Body of pancreas (tissue), 4 donors: ENCODE results near the gene SLC22A17. TPM values are rescaled to one million over a fixed set of nuclear protein-coding genes. Genes with fewer than 3 reads are reported as not detected.
A peak's percentile ranks its signal among the peaks of the same experiment; 100 is the strongest.

Experiments used
- ATAC-seq: fragments of 150-250 bp; one replicate; pipeline ENCODE4 v1.9.1; 2016
- DNase-seq, 4 donors: peaks; one replicate each; pipeline ENCODE4 v3.0.0-alpha.2; 2019
- H3K27ac ChIP-seq, 4 donors: fragments of 200-600 bp; sonication (generic); 1 replicate in 3 of 4; 2 replicates in 1 of 4; pipeline versions ENCODE4 v1.5.1 to v1.6.1; 2016 to 2019; ENCODE audit warnings: mild to moderate bottlenecking in 1 of 4, mixed read lengths in 1 of 4, moderate library complexity in 1 of 4
- H3K27me3 ChIP-seq, 2 donors: fragments of 200-600 bp; sonication (generic); one replicate each; pipeline ENCODE4 v1.6.0; 2016; ENCODE audit warnings: mild to moderate bottlenecking in 1 of 2
- H3K36me3 ChIP-seq, 2 donors: fragments of 200-600 bp; sonication (generic); replicated peaks in 1 of 2; 2 replicates each; pipeline ENCODE4 v1.5.1; 2016; ENCODE audit warnings: low read depth in 2 of 2; ENCODE audit not compliant: insufficient read depth in 1 of 2
- H3K4me1 ChIP-seq: fragments of 200-600 bp; sonication (generic); one replicate; pipeline ENCODE4 v1.6.0; 2016
- H3K4me3 ChIP-seq, 2 donors: fragments of 200-600 bp; sonication (generic); 1 replicate in 1 of 2; 2 replicates in 1 of 2; pipeline ENCODE4 v1.5.1; 2016 to 2019
- H3K9me3 ChIP-seq, 3 donors: fragments of 200-600 bp; sonication (generic); 1 replicate in 2 of 3; 2 replicates in 1 of 3; pipeline ENCODE4 v1.5.1; 2016
- POLR2A ChIP-seq, 3 donors: fragments of 450-650 bp; IDR thresholded peaks; one replicate each; pipeline ENCODE4 v1.6.1; 2016; ENCODE audit warnings: antibody characterized with exemption in 3 of 3, mild to moderate bottlenecking in 2 of 3
- WGBS, 2 donors: methylation state at CpG; one replicate each; pipeline ENCODE4 v1.1.5; 2017; 5-methylcytosine and 5-hydroxymethylcytosine counted together
- intact Hi-C: fragments of 100-400 bp; cut with DNase I; formaldehyde crosslinking; loops from one replicate; pipeline ENCODE4 v1.15.1; 2023
- total RNA-seq, 2 donors: library from RNA; depleted of rRNA; stranded (reverse); fragments of >200 nt; gene quantifications; one replicate each; pipeline ENCODE4 v1.1.0, GENCODE V29; 2016
- TF ChIP-seq, protein P1 (sequence below), 7 experiments: fragments of 450-650 bp in 4 of 7; fragments of 200-600 bp in 3 of 7; sonication (generic) in 3 of 7; IDR thresholded peaks; one replicate each; pipeline ENCODE4 v1.5.1; 2016 to 2019; ENCODE audit warnings: antibody characterized with exemption in 7 of 7

Gene SLC22A17
- total RNA-seq, 2 donors from 2014 or later, result 20.8 to 36.6 TPM

- 3 to 10% methylated on average over 25 to 62 of the region's 63 CpGs for WGBS, 2 donors
Observed at GRCh38 chr14:23320584-23321571, 31.8 kb downstream of the SLC22A17 start, which contains the start of gene PABPN1. TSS of gene PABPN1 (plus strand) at chr14:23321457. CDS start at chr14:23321470, 13 bp downstream.

DNA sequence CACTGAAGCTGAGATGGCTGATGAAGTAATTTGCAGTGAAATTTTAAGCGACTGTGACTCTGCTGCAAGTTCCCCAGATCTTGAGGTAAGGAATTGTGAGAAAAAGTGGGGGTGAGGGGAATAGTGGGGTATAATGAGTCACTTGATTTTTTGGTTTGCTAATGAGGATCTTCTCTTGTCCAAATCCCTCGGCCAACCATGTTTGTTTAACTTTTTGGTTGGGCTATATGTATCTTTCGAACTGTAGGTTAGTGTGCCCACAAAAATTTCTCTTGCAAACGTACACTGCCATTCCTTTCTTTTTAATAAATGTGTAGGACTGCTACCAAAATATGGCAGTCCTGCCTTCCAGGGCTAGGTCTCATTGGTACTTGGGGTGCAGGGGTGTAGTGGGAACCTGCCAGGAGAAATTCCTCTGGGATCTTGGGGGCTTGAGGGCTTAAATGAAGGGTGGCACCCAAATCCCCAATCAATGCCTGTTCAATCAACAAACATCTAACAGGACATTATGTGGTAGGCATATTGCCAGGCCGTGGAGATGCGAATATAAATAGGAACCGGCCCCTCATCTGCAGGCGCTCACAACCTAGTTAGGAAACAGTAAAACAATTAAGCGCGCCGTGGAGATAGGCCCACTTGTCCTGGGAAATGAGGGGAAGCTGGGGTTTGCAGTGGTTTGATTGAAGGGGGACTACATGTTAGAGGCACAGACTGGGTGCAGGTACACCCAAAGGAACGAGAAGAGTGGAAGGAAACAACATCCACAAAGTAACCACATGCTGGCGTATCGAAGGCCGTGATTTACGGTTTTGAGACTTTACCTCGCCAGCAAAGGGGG is 32.7 kb downstream of the SLC22A17 start:
- Histone ChIP-seq H3K9me3 (no peaks in the 10 kb centered on the region), H3K4me1 (peaks cover 30% of the 10 kb centered on the region), H3K36me3 (peaks cover 8 to 16% of the 10 kb centered on the region in 2 donors), H3K27ac (peak overlapping the region; percentile 87 to 99 (median 93)), H3K27me3 (no peaks in the 10 kb centered on the region), H3K4me3 (no peak overlapping the region)
- intact Hi-C loops, result loop anchor here (10.0 kb wide), 1 partner anchor 245 kb away; the partner anchor contains the start of gene AP1G2
- 86 to 95% methylated on average over 17 of the region's 17 CpGs for WGBS, 2 donors
- ATAC-seq (no peak), DNase-seq (peak in 1 of 4 donors; percentile 19)
- TF ChIP-seq POLR2A (IDR thresholded peaks at IDR 0.05), result no peak
- TF ChIP-seq, protein P1, sequence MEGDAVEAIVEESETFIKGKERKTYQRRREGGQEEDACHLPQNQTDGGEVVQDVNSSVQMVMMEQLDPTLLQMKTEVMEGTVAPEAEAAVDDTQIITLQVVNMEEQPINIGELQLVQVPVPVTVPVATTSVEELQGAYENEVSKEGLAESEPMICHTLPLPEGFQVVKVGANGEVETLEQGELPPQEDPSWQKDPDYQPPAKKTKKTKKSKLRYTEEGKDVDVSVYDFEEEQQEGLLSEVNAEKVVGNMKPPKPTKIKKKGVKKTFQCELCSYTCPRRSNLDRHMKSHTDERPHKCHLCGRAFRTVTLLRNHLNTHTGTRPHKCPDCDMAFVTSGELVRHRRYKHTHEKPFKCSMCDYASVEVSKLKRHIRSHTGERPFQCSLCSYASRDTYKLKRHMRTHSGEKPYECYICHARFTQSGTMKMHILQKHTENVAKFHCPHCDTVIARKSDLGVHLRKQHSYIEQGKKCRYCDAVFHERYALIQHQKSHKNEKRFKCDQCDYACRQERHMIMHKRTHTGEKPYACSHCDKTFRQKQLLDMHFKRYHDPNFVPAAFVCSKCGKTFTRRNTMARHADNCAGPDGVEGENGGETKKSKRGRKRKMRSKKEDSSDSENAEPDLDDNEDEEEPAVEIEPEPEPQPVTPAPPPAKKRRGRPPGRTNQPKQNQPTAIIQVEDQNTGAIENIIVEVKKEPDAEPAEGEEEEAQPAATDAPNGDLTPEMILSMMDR (IDR thresholded peaks at IDR 0.05), result no peak

More at GRCh38 chr14:23320584-23321571, 31.8 kb downstream of the SLC22A17 start, which contains the start of gene PABPN1:
- H3K9me3 ChIP-seq, result no peaks in the 10 kb centered on the region
- H3K4me1 ChIP-seq, result peaks cover 30% of the 10 kb centered on the region
- TF ChIP-seq, protein P1 (IDR thresholded peaks at IDR 0.05), result peak in 1 of 7 experiments; percentile 5
- peak; percentile 35 to 64 (median 58) for TF ChIP-seq POLR2A (IDR thresholded peaks at IDR 0.05)
- H3K4me3 ChIP-seq, result peak within 1 kb of the TSS; percentile 68 to 76
- no peaks in the 10 kb centered on the region for H3K27me3 ChIP-seq
- H3K27ac ChIP-seq, result peak within 1 kb of the TSS; percentile 92 to 99 (median 96)
- intact Hi-C loops, result loop anchor here (10.0 kb wide), 1 partner anchor 244 kb away; the partner anchor contains the start of gene AP1G2
- ATAC-seq (peak; percentile 92), DNase-seq (peak; percentile 99 to 100 (median 99))
- H3K36me3 ChIP-seq, result peaks cover 8 to 17% of the 10 kb centered on the region in 2 donors

- no peak overlapping the region for H3K27ac ChIP-seq
- no peak for ATAC-seq
- H3K4me3 ChIP-seq, result no peak overlapping the region
- H3K9me3 ChIP-seq, result no peaks in the 10 kb centered on the region
- no peaks in the 10 kb centered on the region for H3K36me3 ChIP-seq
- H3K27me3 ChIP-seq, result no peaks in the 10 kb centered on the region
- no peak for DNase-seq
- intact Hi-C loops, result no loop called here
- TF ChIP-seq, protein P1 (IDR thresholded peaks at IDR 0.05), result no peak
- no peak for TF ChIP-seq POLR2A (IDR thresholded peaks at IDR 0.05)
- peaks cover 9% of the 10 kb centered on the region for H3K4me1 ChIP-seq
- 77 to 81% methylated on average over 5 of the region's 5 CpGs for WGBS, 2 donors
Observed at GRCh38 chr14:23316300-23316699, 36.4 kb downstream of the SLC22A17 start.

DNA sequence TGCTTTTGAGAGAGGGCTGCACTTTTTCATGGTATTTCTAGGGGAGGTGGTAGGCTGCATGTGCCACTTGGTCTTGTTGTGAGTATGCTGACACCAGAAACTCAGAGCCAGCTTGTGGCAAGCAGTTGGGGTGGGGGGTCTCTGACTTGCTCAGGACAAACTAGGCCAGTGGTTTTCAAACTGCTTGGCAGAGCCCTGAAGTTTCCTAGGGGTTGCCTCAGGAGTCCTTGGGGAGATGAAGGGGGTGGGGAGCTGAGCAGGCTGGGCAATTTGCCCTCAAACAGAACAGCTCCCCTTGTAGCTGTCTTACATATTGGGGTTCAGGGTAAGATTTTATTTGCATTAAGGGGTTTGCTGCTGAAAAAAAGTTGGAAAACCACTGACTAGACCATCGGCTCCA is 42.1 kb downstream of the SLC22A17 start:
- Histone ChIP-seq H3K4me1 (peaks cover 41% of the 10 kb centered on the region), H3K27ac (no peak overlapping the region), H3K4me3 (no peak overlapping the region), H3K36me3 (no peaks in the 10 kb centered on the region), H3K9me3 (no peaks in the 10 kb centered on the region), H3K27me3 (no peaks in the 10 kb centered on the region)
- 78 to 91% methylated on average over 1 of the region's 1 CpG for WGBS, 2 donors
- DNase-seq, result no peak
- intact Hi-C loops, result no loop called here
- TF ChIP-seq, protein P1 (IDR thresholded peaks at IDR 0.05), result no peak
- TF ChIP-seq POLR2A (IDR thresholded peaks at IDR 0.05), result no peak
- ATAC-seq, result no peak
